Panc1 (cell line): Measurements from ENCODE around the gene MIEN1.

Source experiments
- POLR2AphosphoS5 ChIP-seq: IDR thresholded peaks from 2 replicates; pipeline ENCODE4 v1.6.1; 2012; ENCODE audit warnings: mild to moderate bottlenecking, low read depth, low read length, moderate library complexity
- SIN3A ChIP-seq: IDR thresholded peaks from 2 replicates; pipeline ENCODE4 v1.6.1; 2012; ENCODE audit warnings: low read depth, mild to moderate bottlenecking, low read length, moderate library complexity, borderline replicate concordance; ENCODE audit not compliant: insufficient read depth
- TF ChIP-seq, protein P1 (sequence below): fragments of 450-650 bp; IDR thresholded peaks from 2 replicates; pipeline ENCODE4 v1.5.1; 2017; ENCODE audit warnings: mild to moderate bottlenecking

DNA sequence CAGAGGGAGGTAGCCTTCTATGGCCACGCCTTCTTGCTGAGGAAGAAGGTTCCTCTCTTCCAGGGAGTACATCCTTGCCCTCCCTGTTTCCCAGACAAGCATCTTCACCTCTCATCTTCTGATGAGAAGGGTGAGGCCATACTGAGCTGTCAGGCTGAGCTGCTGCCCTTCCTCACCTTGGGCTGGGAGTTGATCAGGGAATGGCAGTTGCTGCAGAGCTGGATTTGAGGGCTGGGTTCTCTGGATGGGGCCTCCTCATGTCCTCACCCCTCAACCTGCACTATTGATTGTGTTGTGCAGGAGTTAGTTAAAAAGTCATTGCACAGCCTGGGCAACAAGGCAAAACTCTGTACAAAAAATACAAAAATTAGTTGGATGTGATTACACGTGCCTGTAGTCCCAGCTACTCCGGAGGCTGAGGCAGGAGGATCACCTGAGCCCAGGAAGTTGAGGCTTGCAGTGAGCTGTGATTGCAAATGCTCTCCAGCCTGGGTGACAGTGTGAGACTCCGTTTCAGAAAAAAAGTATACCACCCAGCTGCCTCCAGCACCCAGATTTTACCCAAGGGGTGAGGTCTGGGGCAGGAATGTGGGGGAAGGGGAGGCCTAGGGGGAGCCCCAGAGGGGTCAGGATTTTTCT lies 28.4 kb downstream of the MIEN1 start:
- TF ChIP-seq, protein P1, sequence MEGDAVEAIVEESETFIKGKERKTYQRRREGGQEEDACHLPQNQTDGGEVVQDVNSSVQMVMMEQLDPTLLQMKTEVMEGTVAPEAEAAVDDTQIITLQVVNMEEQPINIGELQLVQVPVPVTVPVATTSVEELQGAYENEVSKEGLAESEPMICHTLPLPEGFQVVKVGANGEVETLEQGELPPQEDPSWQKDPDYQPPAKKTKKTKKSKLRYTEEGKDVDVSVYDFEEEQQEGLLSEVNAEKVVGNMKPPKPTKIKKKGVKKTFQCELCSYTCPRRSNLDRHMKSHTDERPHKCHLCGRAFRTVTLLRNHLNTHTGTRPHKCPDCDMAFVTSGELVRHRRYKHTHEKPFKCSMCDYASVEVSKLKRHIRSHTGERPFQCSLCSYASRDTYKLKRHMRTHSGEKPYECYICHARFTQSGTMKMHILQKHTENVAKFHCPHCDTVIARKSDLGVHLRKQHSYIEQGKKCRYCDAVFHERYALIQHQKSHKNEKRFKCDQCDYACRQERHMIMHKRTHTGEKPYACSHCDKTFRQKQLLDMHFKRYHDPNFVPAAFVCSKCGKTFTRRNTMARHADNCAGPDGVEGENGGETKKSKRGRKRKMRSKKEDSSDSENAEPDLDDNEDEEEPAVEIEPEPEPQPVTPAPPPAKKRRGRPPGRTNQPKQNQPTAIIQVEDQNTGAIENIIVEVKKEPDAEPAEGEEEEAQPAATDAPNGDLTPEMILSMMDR = no peak
- TF ChIP-seq POLR2AphosphoS5 (no peak), SIN3A (no peak)
